ENCODE measurements around the gene RUNX1. TPM values are rescaled to one million over a fixed set of nuclear protein-coding genes. Genes with fewer than 3 reads are reported as not detected.
"Not testable (repeated sequence)": the region's sequence is repeated elsewhere in the genome, so short reads cannot be mapped to it uniquely, and the experiment has no call there.

Gene RUNX1
- total and polyA plus RNA-seq, 10 of the 15 experiments (the other 5 are each of a cell fraction or from before 2014, with no cell fraction given) = 0.90 to 15.2 (median 4.1) TPM

- no peak for TF ChIP-seq GABPA (IDR thresholded peaks at IDR 0.05; ENCODE audit: low read depth)
- no peak for TF ChIP-seq TCF3 (IDR thresholded peaks at IDR 0.05; ENCODE audit: borderline replicate concordance, insufficient read depth, low read depth, low read length)
- no peak for TF ChIP-seq HDGF (IDR thresholded peaks at IDR 0.05)
- no peak for TF ChIP-seq SMAD5 (IDR thresholded peaks at IDR 0.05; ENCODE audit: low read depth)
- TF ChIP-seq ETV6 (conservative IDR thresholded peaks at IDR 0.05 in 1 of 2, IDR thresholded peaks at IDR 0.05 in 1 of 2; ENCODE audit: borderline replicate concordance in 1 of 2, low read depth in 1 of 2) = no peak
- TF ChIP-seq, protein P1, sequence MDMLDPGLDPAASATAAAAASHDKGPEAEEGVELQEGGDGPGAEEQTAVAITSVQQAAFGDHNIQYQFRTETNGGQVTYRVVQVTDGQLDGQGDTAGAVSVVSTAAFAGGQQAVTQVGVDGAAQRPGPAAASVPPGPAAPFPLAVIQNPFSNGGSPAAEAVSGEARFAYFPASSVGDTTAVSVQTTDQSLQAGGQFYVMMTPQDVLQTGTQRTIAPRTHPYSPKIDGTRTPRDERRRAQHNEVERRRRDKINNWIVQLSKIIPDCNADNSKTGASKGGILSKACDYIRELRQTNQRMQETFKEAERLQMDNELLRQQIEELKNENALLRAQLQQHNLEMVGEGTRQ (IDR thresholded peaks at IDR 0.05; ENCODE audit: borderline replicate concordance, low read depth, low read length) = no peak
Observed at GRCh38 chr21:34805157-34805556, 243.9 kb downstream of the RUNX1 start (continued).

GRCh38 chr21:34804584-34804983, 244.5 kb downstream of the RUNX1 start:
- H3K4me2 ChIP-seq (ENCODE audit: control insufficient read depth, insufficient read depth); H3K79me2 ChIP-seq (ENCODE audit: control insufficient read depth, insufficient read depth, low read length); in situ Hi-C loops (cut with MboI); H3K9me3 ChIP-seq (replicated peaks; ENCODE audit: control insufficient read depth, insufficient read depth, low read length); FAIRE-seq; H3K27me3 ChIP-seq (replicated peaks in 1 of 2; ENCODE audit: control insufficient read depth in 2 of 2, insufficient read depth in 2 of 2, low read length in 1 of 2); ATAC-seq; H4K20me1 ChIP-seq (ENCODE audit: control insufficient read depth, insufficient read depth); BruUV-seq (replicated peaks); DNase-seq (ENCODE audit: low read depth, low spot score); H3K27ac ChIP-seq (ENCODE audit: control insufficient read depth, insufficient read depth); H3K9ac ChIP-seq (ENCODE audit: control insufficient read depth, insufficient read depth, low read length); H3K36me3 ChIP-seq (ENCODE audit: control insufficient read depth in 2 of 2, insufficient read depth in 2 of 2, low read length in 1 of 2); H2AFZ ChIP-seq (ENCODE audit: control insufficient read depth, low read depth, low read length); POLR2A ChIA-PET; H3K4me3 ChIP-seq: not testable (repeated sequence)
- SMC1A ChIA-PET (ENCODE audit: uncharacterized antibody, unreplicated experiment) = interaction anchor here (1.3 to 2.3 kb wide), 2 partner anchors 79 to 84 kb away, joined by 3 to 5 read pairs; no protein-coding TSS in a partner anchor
- CTCF ChIA-PET = interaction anchor here (0.9 kb wide), 1 partner anchor 1036 kb away, joined by 3 read pairs; no protein-coding TSS in a partner anchor
- H3K4me1 ChIP-seq (ENCODE audit: control insufficient read depth, insufficient read depth, low read length) = peaks cover 24% of the 10 kb centered on the region
- RAD21 ChIA-PET (ENCODE audit: unreplicated experiment) = interaction anchor here (1.0 to 1.2 kb wide), 2 partner anchors 83 to 84 kb away, joined by 3 to 4 read pairs; no protein-coding TSS in a partner anchor
- whole genome bisulfite sequencing (ENCODE audit: insufficient coverage, insufficient replicate concordance, low lambda C conversion rate, missing lambda C conversion rate) = 98% methylated on average over 5 of the region's 7 CpGs
- intact Hi-C loops (cut with micrococcal nuclease; ENCODE audit: unreplicated experiment) = loop anchor here (5.0 kb wide), 1 partner anchor 243 kb away; the partner anchor contains the start of gene RUNX1

All from GM12878 (cell line).